HFFc6 (cell line): ENCODE results near the gene FZD10. TPM values are rescaled to one million over a fixed set of nuclear protein-coding genes. Genes with fewer than 3 reads are reported as not detected.

Experiments
- DNase-seq: peaks from one replicate; pipeline ENCODE4 v3.0.0-alpha.2; 2018
- H3K27ac Mint-ChIP-seq: 2 replicates; pipeline ENCODE4 v1.8.0; 2020; ENCODE audit warnings: mild to moderate bottlenecking, mixed read lengths
- H3K27me3 Mint-ChIP-seq: 2 replicates; pipeline ENCODE4 v1.8.0; 2021; ENCODE audit warnings: mild to moderate bottlenecking, moderate library complexity, mixed read lengths; ENCODE audit not compliant: insufficient read depth
- H3K36me3 Mint-ChIP-seq: 2 replicates; pipeline ENCODE4 v1.8.0; 2021; ENCODE audit warnings: low read depth, mixed read lengths
- H3K4me1 Mint-ChIP-seq: 2 replicates; pipeline ENCODE4 v1.8.0; 2020; ENCODE audit warnings: low read depth, mixed read lengths
- H3K4me3 Mint-ChIP-seq: 2 replicates; pipeline ENCODE4 v1.8.0; 2020; ENCODE audit warnings: mild to moderate bottlenecking, moderate library complexity, mixed read lengths
- H3K9me3 Mint-ChIP-seq: 2 replicates; pipeline ENCODE4 v1.8.0; 2020; ENCODE audit warnings: mild to moderate bottlenecking, mixed read lengths
- CTCF ChIP-seq: fragments of 200-600 bp; sonication (generic); IDR thresholded peaks from 2 replicates; pipeline ENCODE4 v1.5.0; 2021; ENCODE audit warnings: antibody characterized with exemption, mild to moderate bottlenecking
- total RNA-seq, 6 experiments: library from RNA; stranded (reverse); fragmentation: NEBNext Ultra II Directional; extraction: Animal tissue kit (Norgen Biotek cat#: 25700); gene quantifications; 2 replicates in 1 of 6; 3 replicates in 5 of 6; pipeline ENCODE4 v1.2.3, GENCODE V29; 2021

FZD10 gene
- total RNA-seq, 6 experiments from 2014 or later = not detected

GRCh38 chr12:130128790-130129735, 33.2 kb upstream of the FZD10 start:
- peaks cover 5% of the 10 kb centered on the region for H3K36me3 Mint-ChIP-seq
- peaks cover 2% of the 10 kb centered on the region; the same call in 1 of the 2 replicates for H3K27me3 Mint-ChIP-seq
- no peaks in the 10 kb centered on the region for H3K4me1 Mint-ChIP-seq
- no peak for TF ChIP-seq CTCF
- DNase-seq = no peak
- H3K27ac Mint-ChIP-seq = no peak overlapping the region
- peaks cover 80% of the 10 kb centered on the region for H3K9me3 Mint-ChIP-seq
- H3K4me3 Mint-ChIP-seq = no peak overlapping the region

- TF ChIP-seq CTCF = no peak
- Mint-ChIP-seq H3K4me1 (no peaks in the 10 kb centered on the region), H3K27me3 (no peaks in the 10 kb centered on the region; the same call in 1 of the 2 replicates), H3K36me3 (peaks cover 5% of the 10 kb centered on the region), H3K27ac (no peak overlapping the region), H3K9me3 (peaks cover 80% of the 10 kb centered on the region), H3K4me3 (no peak overlapping the region)
- no peak for DNase-seq
Measured at GRCh38 chr12:130130346-130130745, 31.9 kb upstream of the FZD10 start.

- peaks cover 81% of the 10 kb centered on the region for H3K9me3 Mint-ChIP-seq
- no peaks in the 10 kb centered on the region; the same call in 1 of the 2 replicates for H3K27me3 Mint-ChIP-seq
- peaks cover 5% of the 10 kb centered on the region; the same call in 1 of the 2 replicates for H3K36me3 Mint-ChIP-seq
- no peak overlapping the region for H3K27ac Mint-ChIP-seq
- H3K4me1 Mint-ChIP-seq = no peaks in the 10 kb centered on the region
- H3K4me3 Mint-ChIP-seq = no peak overlapping the region
- no peak for TF ChIP-seq CTCF
- DNase-seq = no peak
Measured at GRCh38 chr12:130131025-130131424, 31.2 kb upstream of the FZD10 start.

GRCh38 chr12:130131801-130132200, 30.5 kb upstream of the FZD10 start:
- no peak overlapping the region for H3K27ac Mint-ChIP-seq
- no peaks in the 10 kb centered on the region for H3K4me1 Mint-ChIP-seq
- H3K9me3 Mint-ChIP-seq = peaks cover 81% of the 10 kb centered on the region
- no peak for DNase-seq
- TF ChIP-seq CTCF = no peak
- H3K27me3 Mint-ChIP-seq = no peaks in the 10 kb centered on the region; the same call in 1 of the 2 replicates
- no peak overlapping the region for H3K4me3 Mint-ChIP-seq
- peaks cover 9% of the 10 kb centered on the region; the same call in 1 of the 2 replicates for H3K36me3 Mint-ChIP-seq

GRCh38 chr12:130132831-130133511, 29.3 kb upstream of the FZD10 start:
- DNase-seq = no peak
- H3K27me3 Mint-ChIP-seq = peaks cover 1% of the 10 kb centered on the region; the same call in 1 of the 2 replicates
- TF ChIP-seq CTCF = no peak
- H3K4me3 Mint-ChIP-seq = no peak overlapping the region
- H3K4me1 Mint-ChIP-seq = no peaks in the 10 kb centered on the region
- no peak overlapping the region for H3K27ac Mint-ChIP-seq
- H3K36me3 Mint-ChIP-seq = peaks cover 14% of the 10 kb centered on the region
- peaks cover 81% of the 10 kb centered on the region for H3K9me3 Mint-ChIP-seq
